ENCODE results near the gene TSPAN2.

- TF ChIP-seq MEF2A (IDR thresholded peaks at IDR 0.05; ENCODE audit: borderline replicate concordance, low read depth) (no peak), FOSL2 (IDR thresholded peaks at IDR 0.05; ENCODE audit: borderline replicate concordance, low read depth) (no peak), PBX3 (IDR thresholded peaks at IDR 0.05) (no peak)
Observed at GRCh38 chr1:115115521-115116161, 26.3 kb upstream of the TSPAN2 start.
